Measurements from ENCODE around the gene CFAP74.

DNA sequence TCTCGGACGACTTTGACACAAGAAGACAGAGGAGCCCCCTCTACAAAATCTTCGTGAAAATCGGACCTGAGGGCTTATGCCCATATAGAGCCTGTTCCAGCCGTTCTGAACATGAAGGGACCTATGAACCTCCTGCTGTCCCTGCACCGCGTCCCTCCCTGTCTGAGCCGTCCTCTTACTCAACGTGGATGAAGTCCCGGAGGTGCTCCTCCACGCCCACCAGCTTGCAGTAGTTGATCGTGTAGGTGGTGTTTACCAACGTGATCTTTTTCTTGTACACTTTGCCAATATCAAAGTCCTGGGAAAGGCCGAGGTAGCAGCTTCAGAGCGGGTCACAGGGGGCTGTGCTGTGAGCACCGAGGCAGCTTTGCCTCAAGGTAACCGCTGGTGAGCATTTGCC, 40.0 kb downstream of the CFAP74 start:
- TF ChIP-seq, protein P1, sequence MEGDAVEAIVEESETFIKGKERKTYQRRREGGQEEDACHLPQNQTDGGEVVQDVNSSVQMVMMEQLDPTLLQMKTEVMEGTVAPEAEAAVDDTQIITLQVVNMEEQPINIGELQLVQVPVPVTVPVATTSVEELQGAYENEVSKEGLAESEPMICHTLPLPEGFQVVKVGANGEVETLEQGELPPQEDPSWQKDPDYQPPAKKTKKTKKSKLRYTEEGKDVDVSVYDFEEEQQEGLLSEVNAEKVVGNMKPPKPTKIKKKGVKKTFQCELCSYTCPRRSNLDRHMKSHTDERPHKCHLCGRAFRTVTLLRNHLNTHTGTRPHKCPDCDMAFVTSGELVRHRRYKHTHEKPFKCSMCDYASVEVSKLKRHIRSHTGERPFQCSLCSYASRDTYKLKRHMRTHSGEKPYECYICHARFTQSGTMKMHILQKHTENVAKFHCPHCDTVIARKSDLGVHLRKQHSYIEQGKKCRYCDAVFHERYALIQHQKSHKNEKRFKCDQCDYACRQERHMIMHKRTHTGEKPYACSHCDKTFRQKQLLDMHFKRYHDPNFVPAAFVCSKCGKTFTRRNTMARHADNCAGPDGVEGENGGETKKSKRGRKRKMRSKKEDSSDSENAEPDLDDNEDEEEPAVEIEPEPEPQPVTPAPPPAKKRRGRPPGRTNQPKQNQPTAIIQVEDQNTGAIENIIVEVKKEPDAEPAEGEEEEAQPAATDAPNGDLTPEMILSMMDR (IDR thresholded peaks at IDR 0.05; ENCODE audit: poor library complexity), result no peak
- no peak for TF ChIP-seq EZH2phosphoT487 (IDR thresholded peaks at IDR 0.05; ENCODE audit: low read depth, severe bottlenecking, unreplicated experiment)
